Esophagus squamous epithelium (tissue), 4 donors: Measurements from ENCODE around the gene KCNJ10.

Experiments
- CTCF ChIP-seq, 6 experiments: fragments of 450-650 bp in 4 of 6; fragments of 200-600 bp in 2 of 6; sonication (generic) in 2 of 6; IDR thresholded peaks; one replicate each; pipeline ENCODE4 v1.5.1; 2016 to 2019; ENCODE audit warnings: antibody characterized with exemption in 6 of 6, mild to moderate bottlenecking in 4 of 6, moderate library complexity in 4 of 6
- POLR2A ChIP-seq, 4 donors: fragments of 450-650 bp; IDR thresholded peaks; one replicate each; pipeline ENCODE4 v1.6.1; 2017; ENCODE audit warnings: antibody characterized with exemption in 4 of 4, mild to moderate bottlenecking in 4 of 4, moderate library complexity in 3 of 4

- no peak for TF ChIP-seq CTCF (IDR thresholded peaks at IDR 0.05)
- TF ChIP-seq POLR2A (IDR thresholded peaks at IDR 0.05), result no peak
These were observed 16.5 kb upstream of the KCNJ10 start for GRCh38 chr1:160086456-160086892.
